Kidney (tissue), 14 donors: Measurements from ENCODE around the gene SLC4A11. TPM values are rescaled to one million over a fixed set of nuclear protein-coding genes. Genes with fewer than 3 reads are reported as not detected.

Source experiments
- DNase-seq, 5 donors: peaks; one replicate each; pipeline ENCODE4 v3.0.0-alpha.2; 2013 to 2020
- FAIRE-seq: peaks from 2 replicates; lab custom pipeline; 2012; peaks lifted over from hg19 to GRCh38; lab: Jason Lieb, UNC
- H3K27ac ChIP-seq, 2 donors: one replicate each; pipeline ENCODE4 v1.7.0; 2013; ENCODE audit warnings: low read depth in 2 of 2, low read length in 2 of 2, inconsistent platforms in 1 of 2
- H3K27me3 ChIP-seq: one replicate; pipeline ENCODE4 v1.7.1; 2013; ENCODE audit warnings: low read length, inconsistent platforms; ENCODE audit not compliant: control insufficient read depth, insufficient read depth
- H3K36me3 ChIP-seq, 3 donors: one replicate each; pipeline versions ENCODE4 v1.7.0 to v1.7.1; 2013; ENCODE audit warnings: low read length in 3 of 3, control low read depth in 1 of 3, inconsistent platforms in 1 of 3; ENCODE audit not compliant: insufficient read depth in 3 of 3, control insufficient read depth in 2 of 3
- H3K4me1 ChIP-seq, 3 donors: one replicate each; pipeline versions ENCODE4 v1.7.0 to v1.7.1; 2013; ENCODE audit warnings: low read length in 3 of 3, inconsistent platforms in 1 of 3, low read depth in 1 of 3; ENCODE audit not compliant: control insufficient read depth in 2 of 3, insufficient read depth in 2 of 3
- H3K4me3 ChIP-seq, 3 donors: one replicate each; pipeline versions ENCODE4 v1.7.0 to v1.8.1; 2013; ENCODE audit warnings: low read length in 3 of 3, control low read depth in 1 of 3, inconsistent platforms in 1 of 3
- H3K9ac ChIP-seq, 3 donors: one replicate each; pipeline versions ENCODE4 v1.7.0 to v1.7.1; 2013; ENCODE audit warnings: low read length in 3 of 3, control low read depth in 1 of 3, inconsistent platforms in 1 of 3
- H3K9me3 ChIP-seq, 3 donors: one replicate each; pipeline versions ENCODE4 v1.7.0 to v1.7.1; 2013; ENCODE audit warnings: low read length in 3 of 3, control low read depth in 1 of 3, inconsistent platforms in 1 of 3; ENCODE audit not compliant: control insufficient read depth in 2 of 3, insufficient read depth in 1 of 3
- CTCF ChIP-seq: IDR thresholded peaks from 3 replicates; pipeline ENCODE4 v1.5.1; 2012; ENCODE audit warnings: mild to moderate bottlenecking, moderate library complexity, borderline replicate concordance; ENCODE audit not compliant: insufficient read depth; ENCODE audit errors: extremely low read depth
- intact Hi-C: fragments of 100-400 bp; cut with DNase I; formaldehyde crosslinking; loops from one replicate; pipeline ENCODE4 v1.11.1; 2022
- polyA plus RNA-seq: library from polyadenylated mRNA; stranded (reverse); fragments of 350-450 nt; fragmentation: Illumina TruSeq; extraction: RNeasy Lipid Tissue Mini Kit (QIAGEN cat#74804); gene quantifications from one replicate; pipeline ENCODE4 v1.2.3, GENCODE V29; 2014; ENCODE audit warnings: low read depth, low replicate concordance; ENCODE audit not compliant: insufficient read depth
- total RNA-seq: library from RNA; stranded (reverse); fragmentation: NEBNext Ultra II Directional; extraction: Animal tissue kit (Norgen Biotek cat#: 25700); gene quantifications from one replicate; pipeline ENCODE4 v1.2.1, GENCODE V29; 2021
- donor health status: control.
- donor health status: control.
- donor health status: control.
- donor health status: control.
- donor health status: control.
- donor health status: DM: yes; HTN: yes; CAD: no.
- donor health status: Normal renal cell carcinoma (clear cell type).

The SLC4A11 gene
- total and polyA plus RNA-seq, 2 donors from 2014 or later: 7.6 to 14.8 TPM

GRCh38 chr20:3204124-3204794 lies 34.7 kb downstream of the SLC4A11 start, which contains the start of gene DDRGK1:
TSS of gene DDRGK1 (minus strand) at chr20:3204682. CDS start at chr20:3204627, 55 bp downstream.
- Histone ChIP-seq H3K36me3 (peaks cover 0 to 9% (median 8%) of the 10 kb centered on the region in 3 donors), H3K4me1 (peaks cover 0 to 12% (median 4%) of the 10 kb centered on the region in 3 donors), H3K4me3 (peak within 1 kb of the TSS; percentile 83 to 94 (median 85)), H3K27ac (peak within 1 kb of the TSS; percentile 86 to 91), H3K9me3 (no peaks in the 10 kb centered on the region), H3K9ac (peak within 1 kb of the TSS; percentile 69 to 93 (median 83)), H3K27me3 (no peaks in the 10 kb centered on the region)
- no peak for TF ChIP-seq CTCF
- DNase-seq (peak; percentile 91 to 94 (median 93)), FAIRE-seq (no peak)
- intact Hi-C loops: no loop called here

DNA sequence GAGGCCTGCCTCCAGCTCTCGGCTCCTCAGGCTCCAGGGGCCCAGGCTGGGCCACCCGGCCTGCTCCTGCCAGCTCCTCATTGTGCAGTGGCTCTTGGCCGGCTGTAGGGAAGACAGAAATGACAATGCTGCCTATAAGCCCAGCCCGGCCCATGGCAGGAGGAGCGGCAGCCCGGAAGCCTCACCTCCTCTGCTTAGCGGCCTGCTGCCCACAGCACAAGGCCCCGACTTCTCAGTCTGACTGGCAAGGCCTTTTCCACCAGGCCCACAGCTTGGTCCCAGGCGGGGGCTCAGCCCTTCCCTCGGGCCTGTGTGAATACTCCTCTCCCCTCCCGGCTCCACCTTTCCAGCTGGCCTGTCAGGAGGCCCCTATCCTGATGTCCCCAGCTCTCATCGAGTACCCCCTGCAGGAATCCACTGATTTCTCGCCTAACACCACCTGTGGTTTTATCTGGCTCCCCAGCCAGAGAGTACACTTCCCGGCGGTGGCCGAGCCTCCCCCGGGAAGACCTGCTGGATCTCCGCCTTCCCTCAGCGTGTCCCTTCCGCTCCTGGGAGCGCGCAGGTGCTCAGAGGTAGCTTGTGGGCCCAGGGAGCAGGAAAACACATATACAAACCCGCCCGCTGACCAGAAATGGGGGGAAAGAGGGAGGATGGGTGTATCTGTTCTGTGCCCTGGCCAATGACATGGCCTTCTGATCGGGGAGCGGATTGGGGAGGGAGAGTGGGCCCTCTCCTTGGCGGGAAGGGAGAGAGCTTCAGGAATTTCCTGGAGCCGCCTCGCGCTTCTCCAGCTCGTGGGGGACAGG lies 35.5 kb downstream of the SLC4A11 start:
- Histone ChIP-seq H3K9ac (peak overlapping the region; percentile 69 to 93 (median 83)), H3K27me3 (no peaks in the 10 kb centered on the region), H3K4me1 (peaks cover 0 to 12% (median 2%) of the 10 kb centered on the region in 3 donors), H3K4me3 (peak overlapping the region; percentile 83 to 94 (median 85)), H3K9me3 (no peaks in the 10 kb centered on the region), H3K27ac (peak overlapping the region; percentile 86 to 91), H3K36me3 (peaks cover 0 to 11% (median 8%) of the 10 kb centered on the region in 3 donors)
- intact Hi-C loops: no loop called here
- peak in 1 of 5 donors; percentile 56 for DNase-seq
- no peak for FAIRE-seq
- no peak for TF ChIP-seq CTCF

GRCh38 chr20:3202965-3203314 lies 36.0 kb downstream of the SLC4A11 start:
- no peaks in the 10 kb centered on the region for H3K9me3 ChIP-seq
- peak overlapping the region in 1 of 3 donors; percentile 94 for H3K4me3 ChIP-seq
- no peak overlapping the region for H3K27ac ChIP-seq
- peaks cover 0 to 12% (median 0%) of the 10 kb centered on the region in 3 donors for H3K4me1 ChIP-seq
- intact Hi-C loops: no loop called here
- DNase-seq (no peak), FAIRE-seq (no peak)
- peaks cover 0 to 11% (median 8%) of the 10 kb centered on the region in 3 donors for H3K36me3 ChIP-seq
- peak overlapping the region in 2 of 3 donors; percentile 83 to 93 for H3K9ac ChIP-seq
- no peak for TF ChIP-seq CTCF
- no peaks in the 10 kb centered on the region for H3K27me3 ChIP-seq
